Esophagus squamous epithelium (tissue), 4 donors: ENCODE results near the gene TM7SF2.

Experiments used
- POLR2A ChIP-seq, 4 donors: fragments of 450-650 bp; IDR thresholded peaks; one replicate each; pipeline ENCODE4 v1.6.1; 2017; ENCODE audit warnings: antibody characterized with exemption in 4 of 4, mild to moderate bottlenecking in 4 of 4, moderate library complexity in 3 of 4
- TF ChIP-seq, protein P1 (sequence below), 6 experiments: fragments of 450-650 bp in 4 of 6; fragments of 200-600 bp in 2 of 6; sonication (generic) in 2 of 6; IDR thresholded peaks; one replicate each; pipeline ENCODE4 v1.5.1; 2016 to 2019; ENCODE audit warnings: antibody characterized with exemption in 6 of 6, mild to moderate bottlenecking in 4 of 6, moderate library complexity in 4 of 6

DNA sequence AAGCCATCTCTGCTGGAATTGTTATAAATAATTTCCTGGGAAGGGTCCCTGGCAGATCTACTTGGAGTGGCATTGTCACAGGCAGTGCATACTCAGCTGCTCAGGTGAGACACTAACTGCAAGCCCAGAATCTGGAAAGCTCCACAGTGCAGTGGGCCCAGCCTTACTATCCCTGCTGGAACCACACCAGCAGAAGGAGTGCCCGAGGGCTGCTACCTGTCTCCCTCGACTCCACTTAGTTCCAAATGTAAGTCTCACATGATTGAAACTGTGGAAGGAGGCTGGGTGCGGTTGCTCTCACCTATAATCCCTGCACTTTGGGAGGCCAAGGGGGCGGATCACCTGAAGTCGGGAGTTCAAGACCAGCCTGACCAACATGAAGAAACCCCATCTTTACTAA, 37.0 kb downstream of the TM7SF2 start:
- TF ChIP-seq, protein P1, sequence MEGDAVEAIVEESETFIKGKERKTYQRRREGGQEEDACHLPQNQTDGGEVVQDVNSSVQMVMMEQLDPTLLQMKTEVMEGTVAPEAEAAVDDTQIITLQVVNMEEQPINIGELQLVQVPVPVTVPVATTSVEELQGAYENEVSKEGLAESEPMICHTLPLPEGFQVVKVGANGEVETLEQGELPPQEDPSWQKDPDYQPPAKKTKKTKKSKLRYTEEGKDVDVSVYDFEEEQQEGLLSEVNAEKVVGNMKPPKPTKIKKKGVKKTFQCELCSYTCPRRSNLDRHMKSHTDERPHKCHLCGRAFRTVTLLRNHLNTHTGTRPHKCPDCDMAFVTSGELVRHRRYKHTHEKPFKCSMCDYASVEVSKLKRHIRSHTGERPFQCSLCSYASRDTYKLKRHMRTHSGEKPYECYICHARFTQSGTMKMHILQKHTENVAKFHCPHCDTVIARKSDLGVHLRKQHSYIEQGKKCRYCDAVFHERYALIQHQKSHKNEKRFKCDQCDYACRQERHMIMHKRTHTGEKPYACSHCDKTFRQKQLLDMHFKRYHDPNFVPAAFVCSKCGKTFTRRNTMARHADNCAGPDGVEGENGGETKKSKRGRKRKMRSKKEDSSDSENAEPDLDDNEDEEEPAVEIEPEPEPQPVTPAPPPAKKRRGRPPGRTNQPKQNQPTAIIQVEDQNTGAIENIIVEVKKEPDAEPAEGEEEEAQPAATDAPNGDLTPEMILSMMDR (IDR thresholded peaks at IDR 0.05), result no peak
- no peak for TF ChIP-seq POLR2A (IDR thresholded peaks at IDR 0.05)
